Endothelial cell of umbilical vein (primary cell): Measurements from ENCODE around the gene KRTAP19-8. TPM values are rescaled to one million over a fixed set of nuclear protein-coding genes. Genes with fewer than 3 reads are reported as not detected.

Experiments used
- BruUV-seq: library from RNA; stranded (reverse); fragments of 400-500 nt; replicated peaks from 2 replicates; lab custom pipeline; 2021; lab: Mats Ljungman, UMichigan
- CTCF ChIA-PET: fragments of 300-600, 350-600 bp; sonication (Branson Sonifier 250); formaldehyde crosslinking; loops from one replicate; lab custom pipeline; 2021; ENCODE audit warnings: antibody characterized with exemption, inconsistent platforms; lab: Charles Lee
- POLR2A ChIA-PET: fragments of 300-600, 350-600 bp; sonication (Branson Sonifier 250); formaldehyde crosslinking; loops from one replicate; lab custom pipeline; 2021; ENCODE audit warnings: antibody characterized with exemption, inconsistent platforms; lab: Charles Lee
- DNase-seq: peaks from one replicate; pipeline ENCODE4 v3.0.0-alpha.2; 2011; ENCODE audit warnings: low read depth, low spot score
- FAIRE-seq: peaks from 2 replicates; lab custom pipeline; 2011; peaks lifted over from hg19 to GRCh38; lab: Jason Lieb, UNC
- H2AFZ ChIP-seq: 2 replicates; pipeline ENCODE4 v1.6.0; 2012; ENCODE audit warnings: low read depth, low read length, control low read depth, inconsistent platforms
- H3K27ac ChIP-seq: 2 replicates; pipeline ENCODE4 v1.5.1; 2011; ENCODE audit warnings: low read depth, mild to moderate bottlenecking, control low read depth, low read length, moderate library complexity; ENCODE audit not compliant: insufficient read depth
- H3K27me3 ChIP-seq, 2 experiments: 2 replicates each; pipeline versions ENCODE4 v1.6.0 to v1.6.1; 2011; ENCODE audit warnings: low read length in 2 of 2, mixed read lengths in 1 of 2; ENCODE audit not compliant: control insufficient read depth in 2 of 2, insufficient read depth in 2 of 2
- H3K36me3 ChIP-seq, 2 experiments: 2 replicates in 1 of 2; 3 replicates in 1 of 2; pipeline ENCODE4 v1.5.1; 2011; ENCODE audit warnings: low read length in 2 of 2, mild to moderate bottlenecking in 1 of 2, moderate library complexity in 1 of 2; ENCODE audit not compliant: control insufficient read depth in 2 of 2, insufficient read depth in 2 of 2; ENCODE audit errors: extremely low read depth in 1 of 2
- H3K4me1 ChIP-seq: 3 replicates; pipeline ENCODE4 v1.5.1; 2011; ENCODE audit warnings: mild to moderate bottlenecking, low read length; ENCODE audit not compliant: control insufficient read depth, insufficient read depth; ENCODE audit errors: extremely low read depth
- H3K4me2 ChIP-seq: 2 replicates; pipeline ENCODE4 v1.6.1; 2011; ENCODE audit warnings: low read length, control low read depth, mixed read lengths; ENCODE audit not compliant: insufficient read depth
- H3K4me3 ChIP-seq, 3 experiments: fragments of 200-600 bp in 1 of 3; sonication (generic), shearing (Covaris generic) in 1 of 3; replicated peaks in 1 of 3; 2 replicates each; pipeline ENCODE4 v1.5.1; 2011 to 2016; ENCODE audit warnings: control low read depth in 3 of 3, low read length in 3 of 3, mild to moderate bottlenecking in 2 of 3, inconsistent platforms in 1 of 3, low read depth in 1 of 3, moderate library complexity in 1 of 3; ENCODE audit not compliant: insufficient read depth in 1 of 3
- H3K79me2 ChIP-seq: 2 replicates; pipeline ENCODE4 v1.6.0; 2012; ENCODE audit warnings: low read length, inconsistent platforms; ENCODE audit not compliant: control insufficient read depth, insufficient read depth
- H3K9ac ChIP-seq: replicated peaks from 2 replicates; pipeline ENCODE3; 2011; ENCODE audit warnings: low read length, control low read depth; ENCODE audit not compliant: insufficient read depth; ENCODE audit errors: extremely low read depth
- H3K9me1 ChIP-seq: replicated peaks from 3 replicates; pipeline ENCODE4 v1.6.0; 2011; ENCODE audit warnings: mild to moderate bottlenecking, low read length; ENCODE audit not compliant: control insufficient read depth, insufficient read depth; ENCODE audit errors: extremely low read depth
- H3K9me3 ChIP-seq: replicated peaks from 2 replicates; pipeline ENCODE4 v1.5.1; 2012; ENCODE audit warnings: low read length, inconsistent platforms; ENCODE audit not compliant: control insufficient read depth, insufficient read depth
- H4K20me1 ChIP-seq: replicated peaks from 2 replicates; pipeline ENCODE3; 2011; ENCODE audit warnings: mild to moderate bottlenecking, low read length; ENCODE audit not compliant: control insufficient read depth, insufficient read depth; ENCODE audit errors: extremely low read depth
- CTCF ChIP-seq, 2 donors: IDR thresholded peaks; 1 replicate in 1 of 2; 2 replicates in 1 of 2; pipeline ENCODE4 v1.5.1; 2011; ENCODE audit warnings: low read length in 2 of 2, mild to moderate bottlenecking in 2 of 2, moderate library complexity in 2 of 2, control low read depth in 1 of 2, inconsistent platforms in 1 of 2, low read depth in 1 of 2; ENCODE audit not compliant: insufficient read depth in 1 of 2; ENCODE audit errors: extremely low read depth in 1 of 2
- EZH2 ChIP-seq: IDR thresholded peaks from 2 replicates; pipeline ENCODE4 v1.6.1; 2012; ENCODE audit warnings: borderline replicate concordance, low read depth, mild to moderate bottlenecking, moderate library complexity, low read length, inconsistent platforms; ENCODE audit not compliant: severe bottlenecking
- FOS ChIP-seq: IDR thresholded peaks from 2 replicates; pipeline ENCODE4 v1.6.1; 2011; ENCODE audit warnings: mild to moderate bottlenecking, low read length, moderate library complexity, borderline replicate concordance; ENCODE audit not compliant: insufficient read depth
- JUN ChIP-seq: IDR thresholded peaks from 2 replicates; pipeline ENCODE4 v1.6.1; 2011; ENCODE audit warnings: borderline replicate concordance, low read depth; ENCODE audit not compliant: insufficient read length, insufficient read depth
- MAX ChIP-seq: IDR thresholded peaks from 2 replicates; pipeline ENCODE4 v1.6.1; 2011; ENCODE audit not compliant: insufficient read depth, insufficient read length
- MYC ChIP-seq: IDR thresholded peaks from one replicate; pipeline ENCODE4 v1.6.1; 2011; ENCODE audit warnings: mild to moderate bottlenecking, low read depth, low read length
- POLR2A ChIP-seq: IDR thresholded peaks from 2 replicates; pipeline ENCODE4 v1.6.1; 2012; ENCODE audit warnings: low read depth, mild to moderate bottlenecking, control low read depth, low read length
- dilution Hi-C: fragments of 300-500 bp; cut with MboI; formaldehyde crosslinking; loops from one replicate; pipeline ENCODE4 v1.15.0; 2019; ENCODE audit warnings: low sequenced_read_pairs; ENCODE audit not compliant: extremely low pct_ligation_motif_present
- intact Hi-C: fragments of 100-400 bp; cut with micrococcal nuclease; formaldehyde crosslinking; loops from one replicate; pipeline ENCODE4 v1.10.0; 2022
- polyA plus RNA-seq, 4 experiments: library from polyadenylated mRNA; depleted of rRNA in 3 of 4; stranded (reverse) in 3 of 4; unstranded in 1 of 4; fragments of >200 nt; gene quantifications; 2 replicates each; pipeline versions ENCODE4 v1.2.1 to v1.2.3, GENCODE V29; 2011 to 2012; ENCODE audit warnings: missing spikeins in 1 of 4
- total RNA-seq: library from RNA; stranded (reverse); gene quantifications from 2 replicates; pipeline ENCODE4 v1.2.3, GENCODE V29; 2021

Gene KRTAP19-8
- total and polyA plus RNA-seq, 2 donors (not counting 3 experiments of a cell fraction or from before 2014, with no cell fraction given): not detected

GRCh38 chr21:31018232-31018631 is 20.0 kb downstream of the KRTAP19-8 start:
- no TSS peak for BruUV-seq
- no peaks in the 10 kb centered on the region for H3K27me3 ChIP-seq
- no peak overlapping the region for H3K4me3 ChIP-seq
- ChIA-PET CTCF (no interaction called here), POLR2A (no interaction called here)
- dilution Hi-C loops: no loop called here
- intact Hi-C loops: no loop called here
- H2AFZ ChIP-seq: no peak overlapping the region
- H3K27ac ChIP-seq: no peak overlapping the region
- H4K20me1 ChIP-seq: no peaks in the 10 kb centered on the region
- no peak for TF ChIP-seq JUN
- TF ChIP-seq MYC: no peak
- TF ChIP-seq POLR2A: no peak
- no peak for TF ChIP-seq EZH2
- TF ChIP-seq FOS: no peak
- no peak for TF ChIP-seq MAX
- no peak for TF ChIP-seq CTCF (IDR thresholded peaks at IDR 0.05; ENCODE audit: extremely low read depth in 1 of 2, insufficient read depth in 1 of 2, low read depth in 1 of 2, low read length in 2 of 2)
- H3K9me3 ChIP-seq: peaks cover 10% of the 10 kb centered on the region
- no peak overlapping the region for H3K9ac ChIP-seq
- FAIRE-seq: no peak
- H3K79me2 ChIP-seq: no peaks in the 10 kb centered on the region
- no peaks in the 10 kb centered on the region for H3K4me1 ChIP-seq
- DNase-seq: no peak
- no peak overlapping the region for H3K4me2 ChIP-seq
- no peaks in the 10 kb centered on the region for H3K36me3 ChIP-seq
- H3K9me1 ChIP-seq: no peaks in the 10 kb centered on the region
